ENCODE results near the gene DCD. TPM values are rescaled to one million over a fixed set of nuclear protein-coding genes. Genes with fewer than 3 reads are reported as not detected.
A peak's percentile ranks its signal among the peaks of the same experiment; 100 is the strongest.

The DCD gene
- total and polyA plus RNA-seq, 2 of the 8 experiments (the other 6 are each of a cell fraction or from before 2014, with no cell fraction given), result not detected

DNA sequence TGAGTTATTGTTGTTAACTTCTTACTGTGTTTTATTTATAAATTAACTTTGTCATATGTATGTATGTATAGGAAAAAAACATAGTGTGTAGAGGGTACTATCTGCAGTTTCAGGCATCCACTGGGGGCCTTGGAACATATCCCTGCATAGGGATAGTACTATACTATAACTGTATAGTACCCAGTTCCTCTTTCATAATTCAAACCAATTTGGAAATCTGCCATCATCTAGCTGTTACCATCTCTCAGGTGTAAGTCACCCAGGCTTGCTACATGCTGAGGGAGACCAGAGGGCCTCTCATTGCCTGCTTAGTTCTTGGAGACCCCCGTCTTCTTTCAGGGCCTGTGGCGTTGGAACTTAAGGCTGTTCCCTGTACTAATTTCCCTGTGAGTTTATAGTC, 12.9 kb upstream of the DCD start:
- WGBS, 2 experiments (ENCODE audit: extremely low coverage in 1 of 2, insufficient coverage in 1 of 2, insufficient read length in 1 of 2, insufficient replicate concordance in 2 of 2, low coverage in 1 of 2, low lambda C conversion rate in 2 of 2, missing lambda C conversion rate in 1 of 2), result 96% methylated on average over 2 of the region's 2 CpGs; no CpG with 5 or more reads in 1 of the 2 experiments
- Histone ChIP-seq H2AFZ (ENCODE audit: low read length) (peak overlapping the region; percentile 94; the same call in 1 of the 2 replicates), H3K27ac (ENCODE audit: low read depth, low read length) (no peak overlapping the region), H2BK15ac (ENCODE audit: low read length) (no peak overlapping the region), H4K20me1 (replicated peaks in 1 of 2; ENCODE audit: control insufficient read depth in 1 of 2, insufficient read depth in 2 of 2, low read length in 2 of 2) (no peaks in the 10 kb centered on the region), H3K4ac (replicated peaks; ENCODE audit: insufficient read length, low read depth, low read length) (no peak overlapping the region), H3K36me3 (ENCODE audit: control insufficient read depth in 2 of 4, insufficient read depth in 4 of 4, low read length in 3 of 4) (no peaks in the 10 kb centered on the region), H4K8ac (ENCODE audit: extremely low read depth, insufficient read depth, low read length) (no peak overlapping the region), H3K23me2 (ENCODE audit: low read depth, low read length) (no peaks in the 10 kb centered on the region), H4K5ac (ENCODE audit: insufficient read length, low read depth, low read length) (no peak overlapping the region), H2AK5ac (ENCODE audit: low read depth, low read length) (no peak overlapping the region), H3K79me1 (ENCODE audit: low read depth, low read length) (no peaks in the 10 kb centered on the region), H3K4me1 (replicated peaks in 1 of 4; ENCODE audit: control insufficient read depth in 3 of 4, insufficient read depth in 4 of 4, low read length in 3 of 4) (peaks cover 0 to 6% (median 1%) of the 10 kb centered on the region in 4 experiments; a peak in 5 of 7 replicates), H3K18ac (ENCODE audit: extremely low read depth, low read length) (no peak overlapping the region), H2BK12ac (ENCODE audit: low read depth, low read length) (peak overlapping the region; percentile 29; the same call in 1 of the 2 replicates), H3K4me2 (ENCODE audit: insufficient read depth in 1 of 2, low read depth in 2 of 2, low read length in 2 of 2) (no peak overlapping the region), H2BK5ac (ENCODE audit: low read depth, low read length) (0 out of 2 replicates have a peak overlapping the region, but pooled peaks have one; percentile 35), H2BK120ac (replicated peaks; ENCODE audit: low read depth, low read length) (no peak overlapping the region), H3K9me3 (ENCODE audit: insufficient read depth in 2 of 2, low read depth in 1 of 2, low read length in 1 of 2) (no peaks in the 10 kb centered on the region), H2BK20ac (ENCODE audit: low read length) (no peak overlapping the region), H3K14ac (ENCODE audit: insufficient read length) (no peak overlapping the region), H3K23ac (ENCODE audit: insufficient read length) (no peak overlapping the region), H3K79me2 (ENCODE audit: control insufficient read depth in 1 of 2, insufficient read depth in 2 of 2, low read length in 2 of 2) (no peaks in the 10 kb centered on the region), H4K91ac (replicated peaks; ENCODE audit: insufficient read length, low read length) (no peak overlapping the region), H3K27me3 (replicated peaks in 1 of 4; ENCODE audit: control insufficient read depth in 3 of 4, extremely low read depth in 1 of 4, insufficient read depth in 3 of 4, low read length in 3 of 4) (peaks cover 0 to 2% (median 0%) of the 10 kb centered on the region in 4 experiments; a peak in 3 of 7 replicates), H3K56ac (replicated peaks; ENCODE audit: insufficient read length, low read depth, low read length) (no peak overlapping the region), H3K9ac (replicated peaks in 1 of 4; ENCODE audit: extremely low read depth in 1 of 4, low read depth in 3 of 4, low read length in 3 of 4) (no peak overlapping the region), H3K4me3 (ENCODE audit: extremely low read depth in 1 of 4, insufficient read depth in 2 of 4, low read depth in 3 of 4, low read length in 4 of 4) (no peak overlapping the region)
- no peak for DNase-seq (ENCODE audit: low read depth in 1 of 2, low spot score in 2 of 2)
- CTCF ChIA-PET (ENCODE audit: partially characterized antibody), result interaction anchor here (1.1 to 9.4 kb wide), 3 partner anchors 19 to 65 kb away, joined by 3 to 88 read pairs (median 38); no protein-coding TSS in a partner anchor
- no peak for FAIRE-seq
- POLR2A ChIA-PET (ENCODE audit: partially characterized antibody), result no interaction called here
- TF ChIP-seq KDM1A (IDR thresholded peaks at IDR 0.05; ENCODE audit: borderline replicate concordance, low read length), result no peak
- no peak for TF ChIP-seq HDAC2 (IDR thresholded peaks at IDR 0.05; ENCODE audit: borderline replicate concordance in 1 of 2, low read depth in 2 of 2, low read length in 2 of 2)
- no peak for TF ChIP-seq MAFK (IDR thresholded peaks at IDR 0.05; ENCODE audit: low read depth, low read length)
- TF ChIP-seq PHF8 (conservative IDR thresholded peaks at IDR 0.05; ENCODE audit: low read depth, low read length), result no peak
- no peak for TF ChIP-seq SIN3A (conservative IDR thresholded peaks at IDR 0.05 in 1 of 2, IDR thresholded peaks at IDR 0.05 in 1 of 2; ENCODE audit: low read depth in 1 of 2, low read length in 2 of 2)
- TF ChIP-seq TAF7 (optimal IDR thresholded peaks at IDR 0.05; ENCODE audit: borderline replicate concordance, low read depth, low read length), result no peak
- TF ChIP-seq YY1 (IDR thresholded peaks at IDR 0.05; ENCODE audit: low read depth, low read length), result no peak
- TF ChIP-seq POLR2AphosphoS5 (IDR thresholded peaks at IDR 0.05; ENCODE audit: low read depth, low read length), result no peak
- no peak for TF ChIP-seq POLR2A (IDR thresholded peaks at IDR 0.05; ENCODE audit: control extremely low read depth in 1 of 2, low read depth in 2 of 2, low read length in 2 of 2)
- no peak for TF ChIP-seq TEAD4 (IDR thresholded peaks at IDR 0.05; ENCODE audit: low read depth, low read length)
- TF ChIP-seq SRF (IDR thresholded peaks at IDR 0.05; ENCODE audit: low read depth, low read length), result no peak
- TF ChIP-seq, protein P1, sequence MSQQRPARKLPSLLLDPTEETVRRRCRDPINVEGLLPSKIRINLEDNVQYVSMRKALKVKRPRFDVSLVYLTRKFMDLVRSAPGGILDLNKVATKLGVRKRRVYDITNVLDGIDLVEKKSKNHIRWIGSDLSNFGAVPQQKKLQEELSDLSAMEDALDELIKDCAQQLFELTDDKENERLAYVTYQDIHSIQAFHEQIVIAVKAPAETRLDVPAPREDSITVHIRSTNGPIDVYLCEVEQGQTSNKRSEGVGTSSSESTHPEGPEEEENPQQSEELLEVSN (IDR thresholded peaks at IDR 0.05), result no peak
- no peak for TF ChIP-seq RNF2 (IDR thresholded peaks at IDR 0.05; ENCODE audit: borderline replicate concordance, low read depth, low read length, missing control alignments, poor library complexity, severe bottlenecking)
